ENCODE measurements around the gene IQSEC3.

The IQSEC3 gene

DNA sequence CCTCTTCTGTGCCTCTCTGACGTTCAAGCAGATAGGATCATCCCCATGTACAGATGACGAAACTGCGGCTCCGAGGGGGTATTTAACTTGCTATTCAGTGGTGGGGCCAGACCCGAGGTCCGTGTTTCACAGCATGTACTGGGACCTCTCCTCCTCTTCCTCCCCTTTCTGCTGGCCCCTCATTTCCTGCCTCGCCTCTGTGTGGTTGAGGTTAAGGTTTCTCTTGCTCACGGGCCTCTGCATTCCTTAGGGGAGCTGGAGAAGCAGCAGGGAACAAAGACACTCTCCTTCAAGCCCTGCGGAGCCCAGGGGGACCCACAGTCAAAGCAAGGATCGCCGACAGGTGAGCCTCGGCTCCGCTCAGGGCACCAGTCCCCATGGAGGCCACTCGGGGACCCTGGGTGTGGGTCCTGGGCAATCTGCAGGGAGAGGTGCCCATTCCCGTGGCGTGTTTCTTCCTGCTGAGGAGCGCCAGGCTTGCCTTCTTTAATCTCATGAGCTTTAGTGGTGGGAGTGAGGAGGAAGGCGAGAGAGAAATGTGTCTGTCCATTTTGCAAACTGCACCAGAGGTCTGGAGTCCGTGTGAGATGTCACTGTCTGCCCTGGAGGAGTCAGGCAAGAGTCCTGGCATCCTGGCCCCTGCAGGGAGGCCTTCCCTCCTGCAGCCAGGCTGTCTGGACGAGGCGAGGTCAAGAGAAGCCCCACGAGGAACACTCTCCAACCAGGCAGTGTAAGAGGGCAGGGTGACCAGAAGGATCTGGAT lies 102.4 kb downstream of the IQSEC3 start:
- TF ChIP-seq, protein P1, sequence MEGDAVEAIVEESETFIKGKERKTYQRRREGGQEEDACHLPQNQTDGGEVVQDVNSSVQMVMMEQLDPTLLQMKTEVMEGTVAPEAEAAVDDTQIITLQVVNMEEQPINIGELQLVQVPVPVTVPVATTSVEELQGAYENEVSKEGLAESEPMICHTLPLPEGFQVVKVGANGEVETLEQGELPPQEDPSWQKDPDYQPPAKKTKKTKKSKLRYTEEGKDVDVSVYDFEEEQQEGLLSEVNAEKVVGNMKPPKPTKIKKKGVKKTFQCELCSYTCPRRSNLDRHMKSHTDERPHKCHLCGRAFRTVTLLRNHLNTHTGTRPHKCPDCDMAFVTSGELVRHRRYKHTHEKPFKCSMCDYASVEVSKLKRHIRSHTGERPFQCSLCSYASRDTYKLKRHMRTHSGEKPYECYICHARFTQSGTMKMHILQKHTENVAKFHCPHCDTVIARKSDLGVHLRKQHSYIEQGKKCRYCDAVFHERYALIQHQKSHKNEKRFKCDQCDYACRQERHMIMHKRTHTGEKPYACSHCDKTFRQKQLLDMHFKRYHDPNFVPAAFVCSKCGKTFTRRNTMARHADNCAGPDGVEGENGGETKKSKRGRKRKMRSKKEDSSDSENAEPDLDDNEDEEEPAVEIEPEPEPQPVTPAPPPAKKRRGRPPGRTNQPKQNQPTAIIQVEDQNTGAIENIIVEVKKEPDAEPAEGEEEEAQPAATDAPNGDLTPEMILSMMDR (IDR thresholded peaks at IDR 0.05; ENCODE audit: control extremely low read depth, extremely low read depth, low read depth, missing control alignments), result no peak
- ChIA-PET POLR2A (no interaction called here), CTCF (interaction anchor here (2.0 kb wide), 1 partner anchor 16 kb away, joined by 6 read pairs; no protein-coding TSS in a partner anchor)
- DNase-seq (ENCODE audit: extremely low spot score), result no peak

- TF ChIP-seq, protein P1 (IDR thresholded peaks at IDR 0.05; ENCODE audit: control extremely low read depth, extremely low read depth, low read depth, missing control alignments), result no peak
- no peak for DNase-seq (ENCODE audit: extremely low spot score)
- ChIA-PET POLR2A (no interaction called here), CTCF (no interaction called here)
These were observed 103.2 kb downstream of the IQSEC3 start for GRCh38 chr12:169528-170370.

DNA sequence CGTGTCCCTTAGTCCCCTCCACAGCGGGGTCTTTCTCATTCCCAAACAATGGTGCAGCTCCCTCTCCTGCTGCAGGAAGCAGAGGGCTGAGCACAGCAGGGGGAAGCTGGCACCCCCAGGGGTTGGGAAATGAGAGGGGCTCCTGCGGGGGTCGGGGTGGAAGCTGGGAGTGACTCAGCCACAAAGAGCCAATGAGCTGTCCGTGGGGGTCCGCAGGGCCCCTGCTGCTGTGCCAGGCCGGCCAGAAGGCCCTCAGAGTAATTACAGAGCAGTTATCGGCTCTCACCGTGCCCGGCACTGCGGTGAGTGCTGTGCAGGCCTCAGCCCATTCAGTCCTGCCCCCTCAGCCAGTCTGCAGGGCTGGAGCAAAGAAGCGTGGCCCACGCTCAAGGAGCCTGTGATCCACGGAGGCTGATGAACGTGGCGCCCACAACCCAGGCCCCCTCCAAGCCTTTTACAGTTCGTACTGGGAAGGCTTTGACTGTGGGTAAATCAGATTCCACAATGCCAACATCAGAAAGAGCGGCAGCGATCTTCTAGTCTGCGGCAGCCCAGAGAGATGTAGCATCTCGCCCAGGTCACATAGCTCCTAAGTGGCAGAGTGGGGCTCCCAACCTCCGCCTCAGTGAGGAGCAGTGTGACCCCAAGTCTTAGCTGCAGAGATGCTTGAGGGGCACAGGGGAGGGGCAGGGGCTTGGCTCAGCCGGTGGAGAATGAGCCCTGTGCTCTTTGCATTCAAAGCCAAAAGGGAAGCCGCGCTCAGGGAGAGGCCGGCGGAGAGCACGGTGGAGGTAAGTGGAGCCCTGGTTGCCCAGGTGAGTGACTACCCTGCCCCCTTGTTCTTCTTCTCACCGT lies 104.0 kb downstream of the IQSEC3 start:
- CTCF ChIA-PET, result interaction anchor here (1.5 kb wide), 1 partner anchor 19 kb away, joined by 5 read pairs; no protein-coding TSS in a partner anchor
- POLR2A ChIA-PET, result no interaction called here
- DNase-seq (ENCODE audit: extremely low spot score), result no peak
- TF ChIP-seq, protein P1 (IDR thresholded peaks at IDR 0.05; ENCODE audit: control extremely low read depth, extremely low read depth, low read depth, missing control alignments), result no peak

DNA sequence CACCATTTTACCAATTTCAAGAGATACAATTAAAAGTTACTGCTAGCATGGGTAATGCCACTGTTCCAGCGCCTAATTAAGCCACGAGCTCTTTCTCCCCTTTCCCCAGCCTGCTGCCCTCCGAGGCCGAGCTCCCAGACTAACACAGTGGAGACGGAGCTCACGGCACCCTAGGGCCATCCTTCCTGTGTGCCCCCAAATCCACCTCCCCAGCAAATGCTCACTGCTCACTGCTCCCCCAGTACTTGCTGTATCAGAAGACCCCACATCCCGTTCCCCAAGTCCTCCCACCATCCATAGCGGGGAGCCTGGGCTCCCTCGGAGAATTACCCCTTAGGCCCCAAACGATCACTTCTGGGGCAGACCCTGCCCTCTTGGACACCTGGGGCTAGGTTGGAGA lies 104.7 kb downstream of the IQSEC3 start:
- DNase-seq (ENCODE audit: extremely low spot score), result no peak
- TF ChIP-seq, protein P1 (IDR thresholded peaks at IDR 0.05; ENCODE audit: control extremely low read depth, extremely low read depth, low read depth, missing control alignments), result no peak
- ChIA-PET CTCF (interaction anchor here (1.5 kb wide), 1 partner anchor 18 kb away, joined by 5 read pairs; no protein-coding TSS in a partner anchor), POLR2A (no interaction called here)

GRCh38 chr12:171743-172676 lies 105.4 kb downstream of the IQSEC3 start:
- no peak for DNase-seq (ENCODE audit: extremely low spot score)
- TF ChIP-seq, protein P1 (IDR thresholded peaks at IDR 0.05; ENCODE audit: control extremely low read depth, extremely low read depth, low read depth, missing control alignments), result no peak
- ChIA-PET POLR2A (no interaction called here), CTCF (interaction anchor here (1.5 kb wide), 1 partner anchor 17 kb away, joined by 5 read pairs; no protein-coding TSS in a partner anchor)

Data from GM10248 (cell line).